HG03097 (cell line): ENCODE measurements around the gene CCL17.

Source experiments
- ATAC-seq: cut with Tn5 transposase; IDR thresholded peaks from one replicate; pipeline ENCODE4 v1.9.1; 2021; ENCODE audit not compliant: unreplicated experiment, low FRiP score

Gene CCL17

GRCh38 chr16:57377080-57377841 lies 27.3 kb upstream of the CCL17 start:
- peak; percentile 61 for ATAC-seq

- no peak for ATAC-seq
Measured at GRCh38 chr16:57379579-57379978, 25.0 kb upstream of the CCL17 start.

GRCh38 chr16:57380671-57381462 lies 23.7 kb upstream of the CCL17 start:
- ATAC-seq = no peak

- no peak for ATAC-seq
Measured at GRCh38 chr16:57381791-57382534, 22.6 kb upstream of the CCL17 start.

GRCh38 chr16:57382535-57383275 lies 21.9 kb upstream of the CCL17 start:
- no peak for ATAC-seq

- no peak for ATAC-seq
Measured at GRCh38 chr16:57383276-57384247, 21.0 kb upstream of the CCL17 start.

DNA sequence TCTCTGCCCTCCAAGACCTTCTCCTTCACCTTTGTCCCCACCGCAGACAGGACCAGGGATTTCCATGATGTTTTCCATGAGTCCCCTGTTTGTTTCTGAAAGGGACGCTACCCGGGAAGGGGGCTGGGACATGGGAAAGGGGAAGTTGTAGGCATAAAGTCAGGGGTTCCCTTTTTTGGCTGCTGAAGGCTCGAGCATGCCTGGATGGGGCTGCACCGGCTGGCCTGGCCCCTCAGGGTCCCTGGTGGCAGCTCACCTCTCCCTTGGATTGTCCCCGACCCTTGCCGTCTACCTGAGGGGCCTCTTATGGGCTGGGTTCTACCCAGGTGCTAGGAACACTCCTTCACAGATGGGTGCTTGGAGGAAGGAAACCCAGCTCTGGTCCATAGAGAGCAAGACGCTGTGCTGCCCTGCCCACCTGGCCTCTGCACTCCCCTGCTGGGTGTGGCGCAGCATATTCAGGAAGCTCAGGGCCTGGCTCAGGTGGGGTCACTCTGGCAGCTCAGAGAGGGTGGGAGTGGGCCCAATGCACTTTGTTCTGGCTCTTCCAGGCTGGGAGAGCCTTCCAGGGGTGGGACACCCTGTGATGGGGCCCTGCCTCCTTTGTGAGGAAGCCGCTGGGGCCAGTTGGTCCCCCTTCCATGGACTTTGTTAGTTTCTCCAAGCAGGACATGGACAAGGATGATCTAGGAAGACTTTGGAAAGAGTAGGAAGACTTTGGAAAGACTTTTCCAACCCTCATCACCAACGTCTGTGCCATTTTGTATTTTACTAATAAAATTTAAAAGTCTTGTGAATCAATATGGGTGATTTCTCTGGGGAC lies 20.1 kb upstream of the CCL17 start:
- ATAC-seq = no peak

DNA sequence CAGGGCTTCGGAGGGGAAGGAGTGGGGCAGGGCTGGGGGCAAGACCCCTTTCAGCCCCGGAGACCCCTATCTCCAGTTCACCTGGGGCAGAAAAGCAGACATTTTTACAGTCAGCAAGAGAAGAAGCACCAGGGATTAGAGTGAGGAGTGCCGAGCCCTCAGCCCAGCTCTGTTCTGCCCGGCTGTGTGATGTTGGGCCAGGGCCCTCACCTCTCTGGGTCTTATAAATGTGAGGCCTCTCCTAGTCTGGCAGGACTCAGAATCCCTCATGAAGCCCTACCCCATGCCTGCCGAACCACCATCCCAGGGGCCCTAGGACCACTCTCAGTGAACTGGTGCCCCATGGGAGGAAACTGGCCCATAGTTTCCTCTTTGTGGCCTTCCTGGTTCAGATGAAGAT lies 19.5 kb upstream of the CCL17 start:
- no peak for ATAC-seq

DNA sequence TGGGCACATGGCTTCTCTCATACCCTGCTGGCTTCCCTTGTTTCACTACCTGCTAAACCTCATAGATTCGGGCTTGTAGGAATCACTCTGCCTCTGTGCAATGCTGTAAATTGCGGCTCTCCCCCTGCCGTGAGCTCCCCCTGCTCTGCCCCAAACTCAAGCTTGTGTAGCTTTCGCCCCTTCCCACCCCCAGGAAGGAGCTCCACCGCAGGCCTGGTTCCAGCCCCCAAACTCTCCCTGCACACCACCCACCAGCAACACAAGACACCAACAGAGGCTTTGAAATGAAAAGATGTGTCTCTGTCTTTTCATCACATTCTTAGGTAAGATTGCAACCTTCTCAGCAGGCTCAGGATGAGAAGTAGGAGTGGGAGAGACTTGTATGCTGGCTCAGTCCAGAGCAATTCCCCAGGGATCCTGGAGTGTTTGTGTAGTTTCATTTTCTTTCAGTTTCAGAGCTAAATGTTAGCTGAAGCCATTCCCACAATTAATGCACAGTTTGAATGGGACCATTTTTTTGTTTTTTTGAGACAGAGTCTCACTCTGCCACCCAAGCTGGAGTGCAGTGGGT lies 18.1 kb upstream of the CCL17 start:
- ATAC-seq = no peak

GRCh38 chr16:57387598-57388354 lies 16.8 kb upstream of the CCL17 start:
- ATAC-seq = no peak

DNA sequence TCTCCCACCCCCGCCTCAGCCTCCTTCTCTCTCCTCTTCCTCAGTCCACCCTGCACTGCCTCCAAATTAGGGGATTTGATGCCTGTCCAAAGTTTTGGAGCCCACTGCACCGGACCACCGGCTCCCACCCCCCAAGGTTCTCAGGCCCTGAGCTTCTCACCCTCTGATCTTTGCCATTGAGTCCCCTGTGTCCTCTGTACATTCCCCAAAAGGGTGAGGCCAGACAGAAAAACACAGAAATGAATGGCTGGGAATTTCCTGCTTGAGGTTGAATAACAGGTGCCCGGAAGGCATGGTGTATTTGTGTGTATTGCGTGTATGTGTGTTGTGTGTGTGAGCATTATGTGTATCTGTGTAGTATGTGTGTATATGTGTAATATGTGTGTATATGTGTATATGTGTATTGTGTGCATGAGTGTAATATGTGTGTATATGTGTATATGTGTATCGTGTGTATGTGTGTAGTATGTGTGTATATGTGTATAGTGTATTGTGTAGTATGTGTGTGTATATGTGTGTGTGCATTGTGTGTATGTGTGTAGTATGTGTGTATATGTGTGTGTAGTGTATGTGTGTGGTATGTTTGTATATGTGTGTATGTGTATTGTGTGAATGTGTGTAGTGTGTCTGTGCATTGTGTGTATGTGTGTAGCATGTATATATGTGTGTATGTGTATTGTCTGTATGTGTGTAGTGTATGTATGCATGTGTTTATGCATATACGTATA lies 16.0 kb upstream of the CCL17 start:
- ATAC-seq = no peak

DNA sequence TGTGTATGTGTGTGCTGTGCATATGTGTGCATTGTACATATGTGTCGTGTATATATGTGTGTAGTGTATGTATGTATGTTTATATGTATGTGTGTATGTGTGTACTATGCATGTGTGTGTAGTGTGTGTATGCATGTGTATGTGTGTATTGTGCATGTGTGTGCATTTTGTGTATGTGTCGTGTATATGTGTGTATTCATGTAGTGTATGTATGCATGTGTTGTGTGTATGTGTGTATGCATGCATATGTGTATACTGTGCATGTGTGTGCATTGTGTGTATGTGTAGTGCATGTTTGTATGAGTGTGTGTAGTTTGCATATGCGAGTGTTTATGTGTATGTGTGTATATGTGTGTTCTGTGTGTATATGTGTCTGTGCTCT lies 15.5 kb upstream of the CCL17 start:
- no peak for ATAC-seq

GRCh38 chr16:57390636-57391295 lies 13.8 kb upstream of the CCL17 start:
- ATAC-seq = no peak

- no peak for ATAC-seq
Measured at GRCh38 chr16:57391300-57391699, 13.3 kb upstream of the CCL17 start.

DNA sequence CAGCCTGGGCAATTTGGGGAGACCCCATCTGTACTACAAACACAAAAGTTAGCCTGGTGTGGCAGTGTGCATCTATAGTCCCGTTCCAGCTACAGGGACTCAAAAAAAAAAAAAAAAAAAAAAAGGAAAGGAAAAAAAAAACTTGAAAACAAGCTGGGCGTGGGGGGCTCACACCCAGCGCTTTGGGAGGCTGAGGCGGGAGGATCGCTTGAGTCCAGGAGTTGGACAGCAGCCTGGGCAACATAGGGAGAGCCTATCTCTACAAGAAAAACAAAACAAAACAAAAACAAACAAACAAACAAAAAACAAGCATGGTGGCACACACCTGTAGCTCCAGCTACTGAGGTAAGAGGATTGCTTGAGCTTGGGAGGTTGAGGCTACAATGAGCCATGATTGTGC lies 12.9 kb upstream of the CCL17 start:
- no peak for ATAC-seq

DNA sequence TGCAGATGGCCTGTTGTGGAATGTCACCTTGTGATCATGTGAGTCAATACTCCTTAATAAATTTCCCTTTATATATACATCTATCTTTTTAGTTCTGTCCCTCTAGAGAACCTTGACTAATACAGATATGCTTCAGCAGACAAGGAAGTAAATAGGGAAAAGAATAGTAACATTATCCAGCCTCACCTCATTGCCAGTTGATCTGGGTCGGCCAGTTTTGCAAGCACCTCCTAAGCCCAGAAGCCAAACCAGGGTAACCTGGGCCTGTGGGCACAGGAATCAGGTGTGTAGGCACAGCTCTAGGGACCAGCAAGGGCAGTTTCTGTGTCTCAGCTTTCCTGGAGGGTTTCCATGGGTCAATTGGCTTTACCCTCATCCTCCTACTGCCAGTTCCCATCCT lies 11.9 kb upstream of the CCL17 start:
- ATAC-seq = no peak

DNA sequence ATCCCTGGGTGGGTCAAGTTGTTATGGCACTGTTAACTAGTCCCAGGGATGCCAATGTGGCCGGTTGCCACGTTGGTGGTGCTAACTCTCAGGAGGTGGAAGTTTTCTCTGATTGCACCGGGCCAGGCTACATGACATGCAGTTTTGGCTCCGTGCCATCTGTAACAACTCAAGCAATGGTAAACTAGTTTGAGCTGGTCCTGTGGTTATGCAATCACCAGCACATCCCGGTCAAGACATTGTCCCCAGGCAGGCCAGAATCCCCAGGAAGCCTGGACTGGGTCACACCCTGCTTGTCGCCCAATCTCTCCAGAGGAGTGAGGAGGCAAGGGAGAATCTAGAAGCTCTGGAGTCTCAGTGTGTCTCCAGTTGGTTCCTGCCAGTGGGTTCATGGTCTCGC lies 10.1 kb upstream of the CCL17 start:
- ATAC-seq = no peak
